Endometrial microvascular endothelial cells (primary cell): Measurements from ENCODE around the gene CRB1. TPM values are rescaled to one million over a fixed set of nuclear protein-coding genes. Genes with fewer than 3 reads are reported as not detected.
"Not testable (repeated sequence)": the region's sequence is repeated elsewhere in the genome, so short reads cannot be mapped to it uniquely, and the experiment has no call there.

Experiments used
- in situ Hi-C: cut with HindIII; loops from 2 replicates; pipeline ENCODE4 v1.10.0; 2017; ENCODE audit warnings: low sequenced_read_pairs, low pct_unique_long_range_greater_than_20kb; ENCODE audit errors: inconsistent ontology term
- total RNA-seq: library from RNA; depleted of rRNA; stranded (reverse); fragments of >200 nt; gene quantifications from one replicate; pipeline ENCODE4 v1.2.3, GENCODE V29; 2015; ENCODE audit errors: inconsistent ontology term

CRB1 gene
- total RNA-seq, 1 donor from 2014 or later = not detected

GRCh38 chr1:197471248-197471985 is 203.4 kb downstream of the CRB1 start:
- in situ Hi-C loops = no loop called here

DNA sequence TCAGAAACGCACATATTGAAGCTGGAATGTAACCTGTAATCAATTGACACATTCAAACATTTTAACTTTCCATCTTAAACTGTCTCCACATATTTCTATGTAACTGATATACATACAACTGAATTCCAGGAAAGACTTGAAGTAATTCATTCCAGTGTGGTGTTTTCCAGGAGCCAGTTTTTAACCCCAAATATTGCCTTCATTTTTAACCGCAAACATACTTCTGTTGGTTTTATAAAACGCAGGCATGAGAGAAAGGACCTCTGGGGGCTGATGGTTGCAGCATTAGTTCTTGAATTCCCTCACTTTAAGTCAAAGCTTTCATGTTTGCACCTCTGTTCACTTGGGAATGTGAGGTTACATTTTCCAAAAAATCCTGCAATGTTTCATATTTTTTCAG is 204.1 kb downstream of the CRB1 start:
- in situ Hi-C loops = no loop called here

DNA sequence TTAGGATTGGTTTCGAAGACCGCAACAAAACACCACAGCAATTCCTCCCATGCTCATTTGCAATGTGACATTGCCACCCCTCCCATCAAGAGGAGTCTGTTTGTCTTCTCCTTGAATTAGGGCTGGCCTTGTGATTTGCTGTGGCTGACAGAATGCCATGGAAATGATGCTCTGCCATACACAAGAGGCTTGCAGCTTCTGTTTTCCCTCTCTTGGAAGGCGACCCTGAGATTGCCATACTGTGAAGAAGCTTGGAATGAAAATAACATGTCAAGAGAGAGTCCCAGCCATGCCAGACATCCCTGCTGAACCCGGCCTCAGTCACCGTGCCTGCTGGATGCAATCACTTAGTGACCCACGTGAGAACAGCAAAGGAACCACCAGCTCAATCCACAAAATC is 212.4 kb downstream of the CRB1 start:
- in situ Hi-C loops = no loop called here

DNA sequence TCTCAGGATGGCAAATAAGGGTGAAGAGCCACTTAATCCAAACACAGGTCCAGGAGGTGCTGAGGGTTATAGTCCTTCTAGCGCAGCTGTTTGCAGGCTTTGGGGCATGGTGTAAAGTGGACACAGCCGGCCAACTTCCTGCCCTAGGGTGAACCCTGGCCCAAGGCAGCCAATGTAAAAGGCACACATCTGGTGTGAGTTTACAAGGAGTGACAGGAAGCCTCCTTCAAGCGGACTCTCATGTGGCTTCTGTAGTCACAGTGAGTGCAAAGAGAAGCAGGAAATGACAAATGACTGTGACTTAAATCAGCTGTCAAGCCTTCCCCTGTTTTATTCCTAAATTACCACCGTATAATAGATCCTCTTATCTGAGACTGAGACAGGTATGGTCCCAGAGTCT is 213.0 kb downstream of the CRB1 start:
- in situ Hi-C loops = no loop called here

DNA sequence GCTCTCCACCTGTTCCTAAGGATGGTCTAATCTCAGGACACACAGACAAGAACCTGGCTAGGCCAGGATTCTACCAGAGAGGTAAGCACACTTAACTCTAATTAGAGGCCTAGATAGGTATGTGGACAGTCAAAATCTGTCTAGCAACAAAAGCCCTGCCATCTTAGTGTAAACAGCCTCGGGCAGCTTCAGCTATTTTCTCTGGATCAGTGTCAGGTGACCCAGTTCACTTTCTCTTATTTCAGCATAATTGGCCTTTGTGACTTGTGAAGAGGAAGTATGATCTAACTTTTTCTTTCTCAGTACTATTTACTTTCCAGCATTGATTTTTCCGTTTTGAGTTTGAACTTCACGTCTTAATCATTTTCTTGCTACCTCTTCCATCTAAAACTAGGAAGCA is 217.7 kb downstream of the CRB1 start:
- in situ Hi-C loops = no loop called here

DNA sequence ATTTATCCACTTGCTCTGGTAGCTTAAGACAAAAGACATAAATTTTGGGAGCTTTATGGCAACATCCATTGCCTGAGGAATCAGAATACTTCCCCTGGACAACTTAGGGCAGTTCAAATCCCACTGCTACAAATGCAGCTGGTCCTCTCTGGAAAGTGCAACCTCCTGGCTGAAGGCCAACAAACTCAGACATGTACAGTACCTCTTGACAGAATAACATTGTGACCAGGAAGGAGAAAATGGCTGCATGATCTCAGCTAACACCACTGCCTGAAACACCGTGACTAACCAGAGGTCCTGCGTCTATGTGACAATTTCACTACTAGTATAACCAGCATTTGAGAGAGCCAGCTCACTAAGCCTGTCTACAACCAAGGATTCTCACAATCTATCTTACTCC is 218.9 kb downstream of the CRB1 start:
- in situ Hi-C loops = no loop called here

- in situ Hi-C loops = not testable (repeated sequence)
Observed at GRCh38 chr1:197491505-197491904, 223.5 kb downstream of the CRB1 start.

GRCh38 chr1:197496722-197497121 is 228.7 kb downstream of the CRB1 start:
- in situ Hi-C loops = no loop called here

DNA sequence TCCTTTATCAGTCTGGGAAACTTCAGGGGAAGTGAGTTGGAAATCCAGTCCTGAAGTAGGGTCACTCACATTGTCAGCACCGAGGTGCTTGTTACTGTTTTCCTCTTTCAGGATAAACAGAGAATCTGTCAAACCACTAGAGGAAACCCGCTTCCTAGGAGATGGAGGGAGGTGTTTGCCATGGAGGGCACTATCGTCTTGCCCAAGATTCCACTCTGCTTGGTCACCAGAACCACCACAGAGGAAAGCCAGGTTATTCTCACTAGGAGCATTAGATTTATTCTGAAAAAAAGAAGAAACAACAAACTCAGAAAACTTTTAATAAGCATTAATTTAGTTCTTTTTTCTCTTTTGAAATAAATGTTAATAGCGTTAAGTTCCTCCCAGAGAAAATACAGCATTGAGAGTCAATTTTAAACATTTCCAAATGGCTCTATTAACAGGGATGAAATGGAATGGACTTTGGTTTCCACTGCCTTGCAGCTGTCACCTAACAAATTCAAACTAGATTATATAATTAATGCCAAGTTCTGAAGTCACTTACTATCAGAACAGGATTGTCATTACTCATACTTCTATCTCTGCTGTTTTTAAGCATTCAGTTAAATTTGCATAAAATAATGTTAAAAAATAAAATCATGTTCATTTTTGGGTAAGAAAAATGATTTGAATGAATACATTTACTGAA is 242.8 kb downstream of the CRB1 start:
- in situ Hi-C loops = no loop called here

GRCh38 chr1:197515421-197515820 is 247.4 kb downstream of the CRB1 start:
- in situ Hi-C loops = no loop called here

DNA sequence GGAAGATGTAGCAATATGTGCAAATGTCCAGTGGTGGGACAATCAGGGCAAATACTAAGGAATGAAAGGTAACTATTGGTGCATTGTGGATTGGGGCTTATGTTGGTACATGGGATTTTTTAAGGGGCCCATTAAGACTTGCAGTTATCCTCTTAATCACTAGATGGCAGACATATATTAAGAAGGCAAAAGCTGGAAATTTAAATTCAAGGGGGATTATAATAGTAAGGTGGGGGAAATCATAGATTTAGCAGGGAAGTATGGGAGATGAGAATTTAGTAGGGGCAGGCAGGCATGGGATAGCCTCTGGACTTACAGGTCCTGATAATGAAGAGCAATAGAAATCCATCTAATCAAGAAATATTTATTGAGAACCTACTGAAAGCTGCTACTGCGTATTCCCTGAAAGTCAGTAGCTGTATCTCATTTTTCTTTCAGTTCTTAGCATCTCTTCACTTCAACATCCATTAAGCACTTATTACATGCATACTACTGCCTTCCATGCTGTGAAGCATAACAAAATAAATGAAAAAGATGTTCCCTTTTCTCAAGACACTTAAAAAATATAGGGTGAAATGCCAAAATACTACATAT is 251.8 kb downstream of the CRB1 start:
- in situ Hi-C loops = no loop called here

- in situ Hi-C loops = no loop called here
Observed at GRCh38 chr1:197521118-197521739, 253.2 kb downstream of the CRB1 start.

DNA sequence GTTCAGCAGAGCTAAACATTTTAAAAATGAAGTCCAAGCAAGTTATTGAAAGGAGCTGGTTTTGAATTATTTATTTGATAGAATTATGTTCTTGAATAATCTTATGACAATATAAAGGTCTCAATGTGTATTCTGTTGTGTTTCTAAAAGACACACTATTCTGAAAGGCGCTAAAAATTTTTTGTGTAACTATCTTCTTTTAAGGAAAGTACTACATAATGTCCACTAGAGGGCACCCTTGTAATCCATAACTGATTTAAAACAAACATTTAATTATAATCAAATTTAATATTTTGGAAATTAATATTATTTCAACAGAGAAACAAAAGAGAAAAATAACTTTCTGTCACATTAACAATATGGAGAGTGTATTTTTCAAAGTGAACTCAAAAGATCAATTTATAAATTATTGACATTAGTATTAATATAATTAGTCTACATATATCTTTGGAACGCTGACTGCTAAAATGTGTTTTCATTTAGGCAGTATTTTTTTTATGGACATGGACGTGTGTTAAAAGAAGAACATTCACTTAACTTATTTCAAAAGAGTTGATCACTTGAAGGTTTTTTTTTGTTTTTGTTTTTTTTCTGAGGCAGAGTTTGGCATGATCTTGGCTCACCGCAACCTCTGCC is 258.8 kb downstream of the CRB1 start:
- in situ Hi-C loops = no loop called here

Other genes starting within 250 kb of the CRB1 start
- gene F13B, start 201.0 kb upstream of the CRB1 start, total RNA-seq = not detected
- 51.4 TPM for gene ASPM, start 121.6 kb upstream of the CRB1 start, total RNA-seq
- gene ZBTB41, start 67.0 kb upstream of the CRB1 start, total RNA-seq = 2.5 TPM